GM21423 (cell line): ENCODE results near the gene LAMC3.
"Not testable (repeated sequence)": the region's sequence is repeated elsewhere in the genome, so short reads cannot be mapped to it uniquely, and the experiment has no call there.

Source experiments
- ATAC-seq: cut with Tn5 transposase; IDR thresholded peaks from one replicate; pipeline ENCODE4 v1.9.1; 2021; ENCODE audit warnings: mild to moderate bottlenecking, moderate library complexity; ENCODE audit not compliant: unreplicated experiment

LAMC3 gene

GRCh38 chr9:131114084-131114535, 105.1 kb downstream of the LAMC3 start:
- no peak for ATAC-seq

- ATAC-seq, result not testable (repeated sequence)
These were observed 106.4 kb downstream of the LAMC3 start for GRCh38 chr9:131115360-131115742.

- ATAC-seq, result no peak
These were observed 107.5 kb downstream of the LAMC3 start for GRCh38 chr9:131116281-131117120.

GRCh38 chr9:131117121-131117761, 108.3 kb downstream of the LAMC3 start:
- no peak for ATAC-seq

GRCh38 chr9:131117762-131118145, 108.8 kb downstream of the LAMC3 start:
- ATAC-seq, result no peak

GRCh38 chr9:131119600-131119999, 110.6 kb downstream of the LAMC3 start:
- no peak for ATAC-seq

- no peak for ATAC-seq
These were observed 111.8 kb downstream of the LAMC3 start for GRCh38 chr9:131120620-131121228.

- ATAC-seq, result no peak
These were observed 112.4 kb downstream of the LAMC3 start for GRCh38 chr9:131121346-131121745.

GRCh38 chr9:131122158-131122557, 113.2 kb downstream of the LAMC3 start:
- no peak for ATAC-seq

- ATAC-seq, result peak; percentile 7
These were observed 116.0 kb downstream of the LAMC3 start for GRCh38 chr9:131125038-131125287.

- peak; percentile 97 for ATAC-seq
These were observed 116.5 kb downstream of the LAMC3 start, which contains the start of gene NUP214 for GRCh38 chr9:131125288-131126058. TSS of gene NUP214 (plus strand) at chr9:131125586. CDS start at chr9:131125705, 119 bp downstream.

- no peak for ATAC-seq
These were observed 117.1 kb downstream of the LAMC3 start for GRCh38 chr9:131126059-131126426.

GRCh38 chr9:131129183-131129582, 120.2 kb downstream of the LAMC3 start:
- ATAC-seq, result no peak

- no peak for ATAC-seq
These were observed 129.7 kb downstream of the LAMC3 start for GRCh38 chr9:131138676-131139075.

GRCh38 chr9:131140112-131140511, 131.1 kb downstream of the LAMC3 start:
- no peak for ATAC-seq

- ATAC-seq, result no peak
These were observed 131.6 kb downstream of the LAMC3 start for GRCh38 chr9:131140550-131140949.

- ATAC-seq, result no peak
These were observed 133.2 kb downstream of the LAMC3 start for GRCh38 chr9:131142160-131142559.
